GM23338 (cell line): ENCODE measurements around the gene GDF7. TPM values are rescaled to one million over a fixed set of nuclear protein-coding genes. Genes with fewer than 3 reads are reported as not detected.
A peak's percentile ranks its signal among the peaks of the same experiment; 100 is the strongest.

Source experiments
- ATAC-seq: fragments of 200-7000 bp; cut with Tn5 transposase; 3 replicates; pipeline ENCODE4 v1.9.1; 2020
- DNase-seq: peaks from one replicate; pipeline ENCODE4 v3.0.0-alpha.2; 2015; ENCODE audit warnings: low spot score
- H2AFZ ChIP-seq: fragments of 200-600 bp; sonication (generic); 2 replicates; pipeline ENCODE4 v1.8.0; 2016; ENCODE audit warnings: antibody characterized with exemption, mild to moderate bottlenecking, moderate library complexity
- H3F3A ChIP-seq: fragments of 200-600 bp; sonication (generic); replicated peaks from 2 replicates; pipeline ENCODE4 v1.8.0; 2017; ENCODE audit warnings: antibody characterized with exemption, mixed run types, low read depth
- H3K27ac ChIP-seq: fragments of 200-600 bp; sonication (generic); 2 replicates; pipeline ENCODE4 v1.6.1; 2016; ENCODE audit warnings: low read depth
- H3K27me3 ChIP-seq: fragments of 200-600 bp; sonication (generic); 2 replicates; pipeline ENCODE4 v1.8.0; 2016; ENCODE audit warnings: mild to moderate bottlenecking, mixed run types, moderate library complexity; ENCODE audit not compliant: insufficient read depth
- H3K36me3 ChIP-seq: fragments of 200-600 bp; sonication (generic); 2 replicates; pipeline ENCODE4 v1.8.0; 2016; ENCODE audit warnings: mild to moderate bottlenecking; ENCODE audit not compliant: insufficient read depth
- H3K4me1 ChIP-seq: fragments of 200-600 bp; sonication (generic); 2 replicates; pipeline ENCODE4 v1.8.0; 2016; ENCODE audit warnings: mild to moderate bottlenecking, moderate library complexity; ENCODE audit not compliant: insufficient read depth
- H3K4me2 ChIP-seq: fragments of 200-600 bp; sonication (generic); 2 replicates; pipeline ENCODE4 v1.7.1; 2017; ENCODE audit warnings: mixed run types
- H3K4me3 ChIP-seq: fragments of 200-600 bp; sonication (generic); 2 replicates; pipeline ENCODE4 v1.6.1; 2016; ENCODE audit warnings: mixed run types
- H3K79me2 ChIP-seq: fragments of 200-600 bp; sonication (generic); replicated peaks from 2 replicates; pipeline ENCODE4 v1.8.0; 2017; ENCODE audit warnings: mild to moderate bottlenecking; ENCODE audit not compliant: insufficient read depth
- H3K9me2 ChIP-seq: fragments of 200-600 bp; sonication (generic); 2 replicates; pipeline ENCODE4 v1.8.0; 2017; ENCODE audit not compliant: insufficient read depth
- H4K20me1 ChIP-seq: fragments of 200-600 bp; sonication (generic); replicated peaks from 2 replicates; pipeline ENCODE4 v1.8.0; 2017; ENCODE audit warnings: mild to moderate bottlenecking; ENCODE audit not compliant: insufficient read depth
- H3K27ac Mint-ChIP-seq: 2 replicates; pipeline ENCODE4 v1.8.0; 2020; ENCODE audit warnings: inconsistent platforms, mild to moderate bottlenecking, moderate library complexity, mixed read lengths
- H3K27me3 Mint-ChIP-seq: 3 replicates; pipeline ENCODE4 v1.8.0; 2022; ENCODE audit warnings: low read depth, mild to moderate bottlenecking, moderate library complexity, mixed read lengths, inconsistent platforms; ENCODE audit not compliant: insufficient read depth, poor library complexity
- H3K36me3 Mint-ChIP-seq: 3 replicates; pipeline ENCODE4 v1.8.0; 2021; ENCODE audit warnings: low read depth, mild to moderate bottlenecking, inconsistent platforms, moderate library complexity, mixed read lengths
- H3K4me1 Mint-ChIP-seq: 3 replicates; pipeline ENCODE4 v1.8.0; 2020; ENCODE audit warnings: mild to moderate bottlenecking, inconsistent platforms, mixed read lengths
- H3K4me3 Mint-ChIP-seq: 3 replicates; pipeline ENCODE4 v1.8.0; 2021; ENCODE audit warnings: moderate library complexity, mild to moderate bottlenecking, inconsistent platforms, mixed read lengths
- H3K9me3 Mint-ChIP-seq: 3 replicates; pipeline ENCODE4 v1.8.0; 2020; ENCODE audit warnings: moderate library complexity, mild to moderate bottlenecking, inconsistent platforms, mixed read lengths
- CREB1 ChIP-seq: fragments of 250-450 bp; sonication (Bioruptor Pico); IDR thresholded peaks from 2 replicates; pipeline ENCODE4 v1.5.0; 2020; ENCODE audit warnings: low read depth, mild to moderate bottlenecking, moderate library complexity
- EZH2 ChIP-seq: fragments of 200-600 bp; sonication (generic); IDR thresholded peaks from one replicate; pipeline ENCODE4 v1.8.0; 2017; ENCODE audit warnings: antibody characterized with exemption, mild to moderate bottlenecking, low read depth; ENCODE audit not compliant: unreplicated experiment
- EZH2phosphoT487 ChIP-seq: fragments of 200-600 bp; sonication (generic); IDR thresholded peaks from one replicate; pipeline ENCODE4 v1.8.1; 2018; ENCODE audit warnings: antibody characterized with exemption; ENCODE audit not compliant: unreplicated experiment
- JUNB ChIP-seq: IDR thresholded peaks from one replicate; pipeline ENCODE4 v1.6.1; 2016; ENCODE audit warnings: antibody characterized with exemption; ENCODE audit not compliant: unreplicated experiment
- NANOG ChIP-seq: IDR thresholded peaks from 2 replicates; pipeline ENCODE4 v1.6.1; 2016; ENCODE audit warnings: antibody characterized with exemption, borderline replicate concordance
- POLR2AphosphoS5 ChIP-seq: IDR thresholded peaks from 2 replicates; pipeline ENCODE4 v1.6.1; 2016; ENCODE audit warnings: antibody characterized with exemption, low read depth
- STAT1 ChIP-seq: IDR thresholded peaks from one replicate; pipeline ENCODE4 v1.6.1; 2016; ENCODE audit warnings: antibody characterized with exemption; ENCODE audit not compliant: unreplicated experiment
- ZNF114 ChIP-seq: fragments of 250-450 bp; sonication (Bioruptor Pico); IDR thresholded peaks from 2 replicates; pipeline ENCODE4 v1.5.0; 2020; ENCODE audit warnings: mild to moderate bottlenecking, moderate library complexity
- ZNF331 ChIP-seq: fragments of 250-450 bp; sonication (Bioruptor Pico); IDR thresholded peaks from 2 replicates; pipeline ENCODE4 v1.5.0; 2020; ENCODE audit warnings: low read depth, mild to moderate bottlenecking, moderate library complexity
- polyA plus RNA-seq: library from polyadenylated mRNA; unstranded; fragments of >200 nt; fragmentation: Nextera tagmentation; extraction: Ambion mirVana; gene quantifications from 2 replicates; pipeline ENCODE4 v1.2.1, GENCODE V29; 2016
- total RNA-seq: library from RNA; depleted of rRNA; stranded (reverse); fragments of >200 nt; shearing (Covaris generic); gene quantifications from 2 replicates; pipeline ENCODE4 v1.2.3, GENCODE V29; 2014
- TF ChIP-seq, protein P1 (sequence below): IDR thresholded peaks from 2 replicates; pipeline ENCODE4 v1.6.1; 2016; ENCODE audit warnings: antibody characterized with exemption
- TF ChIP-seq, protein P2 (sequence below): fragments of 250-450 bp; sonication (Bioruptor Pico); IDR thresholded peaks from 2 replicates; pipeline ENCODE4 v1.5.0; 2020; ENCODE audit warnings: mild to moderate bottlenecking, moderate library complexity
- TF ChIP-seq, protein P3 (sequence below), 2 experiments: fragments of 200-600 bp in 1 of 2; sonication (generic) in 1 of 2; conservative IDR thresholded peaks; 2 replicates each; pipeline versions ENCODE4 v1.5.1 to v1.6.1; 2016 to 2017; ENCODE audit warnings: antibody characterized with exemption in 2 of 2, low read depth in 2 of 2, mild to moderate bottlenecking in 2 of 2, moderate library complexity in 1 of 2
- TF ChIP-seq, protein P4 (sequence below): IDR thresholded peaks from one replicate; pipeline ENCODE4 v1.6.1; 2018; ENCODE audit warnings: antibody characterized with exemption; ENCODE audit not compliant: unreplicated experiment

GDF7 gene
- total and polyA plus RNA-seq, 2 experiments from 2014 or later = 0.19 to 0.52 TPM

DNA sequence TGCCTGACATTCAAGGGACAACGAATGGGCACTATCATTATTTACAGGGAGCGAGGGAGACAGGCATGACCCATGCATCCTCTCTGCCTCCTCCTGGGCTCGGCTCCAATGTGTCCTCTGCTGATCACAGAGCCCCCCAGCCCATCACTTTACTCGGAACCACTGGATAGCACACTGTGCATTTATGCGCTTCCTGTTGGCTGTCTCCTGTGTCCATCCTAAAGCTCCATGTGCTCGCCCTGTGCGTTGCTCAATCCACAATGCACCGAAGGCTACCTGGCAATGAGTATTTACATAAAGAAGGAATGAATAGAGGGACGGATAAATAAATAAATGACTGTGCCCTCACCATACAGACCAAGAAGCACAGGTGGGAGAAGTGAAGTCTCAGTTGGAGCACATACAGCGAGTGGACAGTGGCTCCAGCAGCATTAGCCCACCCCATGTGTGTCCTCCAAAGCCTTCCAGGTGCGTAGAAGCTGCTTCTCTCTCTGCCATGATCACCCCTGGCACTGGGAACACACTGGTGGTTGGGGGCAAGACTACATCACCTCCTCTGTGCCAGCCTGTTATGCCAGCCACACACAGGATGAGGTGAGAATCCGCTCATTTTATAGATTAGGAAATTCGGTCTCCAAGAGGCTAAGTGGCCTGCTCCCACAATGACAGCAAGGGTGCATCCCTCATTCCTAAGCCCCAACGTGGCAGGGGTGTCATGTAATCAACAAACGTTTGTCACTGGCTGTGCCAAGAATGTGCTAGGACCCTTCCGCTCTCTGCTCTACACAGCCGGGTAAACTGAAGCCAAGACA is 2.3 kb upstream of the GDF7 start:
- Histone ChIP-seq H4K20me1 (no peaks in the 10 kb centered on the region), H3K36me3 (no peaks in the 10 kb centered on the region), H3K4me3 (peak overlapping the region; percentile 76), H3K4me1 (peaks cover 25% of the 10 kb centered on the region), H2AFZ (no peak overlapping the region), H3K27ac (no peak overlapping the region), H3K4me2 (peak overlapping the region; percentile 89), H3K27me3 (peaks cover 77% of the 10 kb centered on the region), H3K9me2 (no peaks in the 10 kb centered on the region), H3F3A (no peaks in the 10 kb centered on the region; the same call in 1 of the 2 replicates), H3K79me2 (no peaks in the 10 kb centered on the region)
- H3K27ac Mint-ChIP-seq = no peak overlapping the region
- ATAC-seq (no peak), DNase-seq (no peak)
- peak overlapping the region; percentile 81 for H3K4me3 Mint-ChIP-seq
- no peaks in the 10 kb centered on the region for H3K9me3 Mint-ChIP-seq
- TF ChIP-seq JUNB = no peak
- no peak for TF ChIP-seq EZH2phosphoT487
- TF ChIP-seq, protein P1, sequence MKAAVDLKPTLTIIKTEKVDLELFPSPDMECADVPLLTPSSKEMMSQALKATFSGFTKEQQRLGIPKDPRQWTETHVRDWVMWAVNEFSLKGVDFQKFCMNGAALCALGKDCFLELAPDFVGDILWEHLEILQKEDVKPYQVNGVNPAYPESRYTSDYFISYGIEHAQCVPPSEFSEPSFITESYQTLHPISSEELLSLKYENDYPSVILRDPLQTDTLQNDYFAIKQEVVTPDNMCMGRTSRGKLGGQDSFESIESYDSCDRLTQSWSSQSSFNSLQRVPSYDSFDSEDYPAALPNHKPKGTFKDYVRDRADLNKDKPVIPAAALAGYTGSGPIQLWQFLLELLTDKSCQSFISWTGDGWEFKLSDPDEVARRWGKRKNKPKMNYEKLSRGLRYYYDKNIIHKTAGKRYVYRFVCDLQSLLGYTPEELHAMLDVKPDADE = no peak
- no peak for TF ChIP-seq STAT1
- TF ChIP-seq POLR2AphosphoS5 = no peak
- TF ChIP-seq ZNF114 (CRISPR knock-in tag) = no peak
- no peak for TF ChIP-seq ZNF331 (CRISPR knock-in tag)
- TF ChIP-seq, protein P2, sequence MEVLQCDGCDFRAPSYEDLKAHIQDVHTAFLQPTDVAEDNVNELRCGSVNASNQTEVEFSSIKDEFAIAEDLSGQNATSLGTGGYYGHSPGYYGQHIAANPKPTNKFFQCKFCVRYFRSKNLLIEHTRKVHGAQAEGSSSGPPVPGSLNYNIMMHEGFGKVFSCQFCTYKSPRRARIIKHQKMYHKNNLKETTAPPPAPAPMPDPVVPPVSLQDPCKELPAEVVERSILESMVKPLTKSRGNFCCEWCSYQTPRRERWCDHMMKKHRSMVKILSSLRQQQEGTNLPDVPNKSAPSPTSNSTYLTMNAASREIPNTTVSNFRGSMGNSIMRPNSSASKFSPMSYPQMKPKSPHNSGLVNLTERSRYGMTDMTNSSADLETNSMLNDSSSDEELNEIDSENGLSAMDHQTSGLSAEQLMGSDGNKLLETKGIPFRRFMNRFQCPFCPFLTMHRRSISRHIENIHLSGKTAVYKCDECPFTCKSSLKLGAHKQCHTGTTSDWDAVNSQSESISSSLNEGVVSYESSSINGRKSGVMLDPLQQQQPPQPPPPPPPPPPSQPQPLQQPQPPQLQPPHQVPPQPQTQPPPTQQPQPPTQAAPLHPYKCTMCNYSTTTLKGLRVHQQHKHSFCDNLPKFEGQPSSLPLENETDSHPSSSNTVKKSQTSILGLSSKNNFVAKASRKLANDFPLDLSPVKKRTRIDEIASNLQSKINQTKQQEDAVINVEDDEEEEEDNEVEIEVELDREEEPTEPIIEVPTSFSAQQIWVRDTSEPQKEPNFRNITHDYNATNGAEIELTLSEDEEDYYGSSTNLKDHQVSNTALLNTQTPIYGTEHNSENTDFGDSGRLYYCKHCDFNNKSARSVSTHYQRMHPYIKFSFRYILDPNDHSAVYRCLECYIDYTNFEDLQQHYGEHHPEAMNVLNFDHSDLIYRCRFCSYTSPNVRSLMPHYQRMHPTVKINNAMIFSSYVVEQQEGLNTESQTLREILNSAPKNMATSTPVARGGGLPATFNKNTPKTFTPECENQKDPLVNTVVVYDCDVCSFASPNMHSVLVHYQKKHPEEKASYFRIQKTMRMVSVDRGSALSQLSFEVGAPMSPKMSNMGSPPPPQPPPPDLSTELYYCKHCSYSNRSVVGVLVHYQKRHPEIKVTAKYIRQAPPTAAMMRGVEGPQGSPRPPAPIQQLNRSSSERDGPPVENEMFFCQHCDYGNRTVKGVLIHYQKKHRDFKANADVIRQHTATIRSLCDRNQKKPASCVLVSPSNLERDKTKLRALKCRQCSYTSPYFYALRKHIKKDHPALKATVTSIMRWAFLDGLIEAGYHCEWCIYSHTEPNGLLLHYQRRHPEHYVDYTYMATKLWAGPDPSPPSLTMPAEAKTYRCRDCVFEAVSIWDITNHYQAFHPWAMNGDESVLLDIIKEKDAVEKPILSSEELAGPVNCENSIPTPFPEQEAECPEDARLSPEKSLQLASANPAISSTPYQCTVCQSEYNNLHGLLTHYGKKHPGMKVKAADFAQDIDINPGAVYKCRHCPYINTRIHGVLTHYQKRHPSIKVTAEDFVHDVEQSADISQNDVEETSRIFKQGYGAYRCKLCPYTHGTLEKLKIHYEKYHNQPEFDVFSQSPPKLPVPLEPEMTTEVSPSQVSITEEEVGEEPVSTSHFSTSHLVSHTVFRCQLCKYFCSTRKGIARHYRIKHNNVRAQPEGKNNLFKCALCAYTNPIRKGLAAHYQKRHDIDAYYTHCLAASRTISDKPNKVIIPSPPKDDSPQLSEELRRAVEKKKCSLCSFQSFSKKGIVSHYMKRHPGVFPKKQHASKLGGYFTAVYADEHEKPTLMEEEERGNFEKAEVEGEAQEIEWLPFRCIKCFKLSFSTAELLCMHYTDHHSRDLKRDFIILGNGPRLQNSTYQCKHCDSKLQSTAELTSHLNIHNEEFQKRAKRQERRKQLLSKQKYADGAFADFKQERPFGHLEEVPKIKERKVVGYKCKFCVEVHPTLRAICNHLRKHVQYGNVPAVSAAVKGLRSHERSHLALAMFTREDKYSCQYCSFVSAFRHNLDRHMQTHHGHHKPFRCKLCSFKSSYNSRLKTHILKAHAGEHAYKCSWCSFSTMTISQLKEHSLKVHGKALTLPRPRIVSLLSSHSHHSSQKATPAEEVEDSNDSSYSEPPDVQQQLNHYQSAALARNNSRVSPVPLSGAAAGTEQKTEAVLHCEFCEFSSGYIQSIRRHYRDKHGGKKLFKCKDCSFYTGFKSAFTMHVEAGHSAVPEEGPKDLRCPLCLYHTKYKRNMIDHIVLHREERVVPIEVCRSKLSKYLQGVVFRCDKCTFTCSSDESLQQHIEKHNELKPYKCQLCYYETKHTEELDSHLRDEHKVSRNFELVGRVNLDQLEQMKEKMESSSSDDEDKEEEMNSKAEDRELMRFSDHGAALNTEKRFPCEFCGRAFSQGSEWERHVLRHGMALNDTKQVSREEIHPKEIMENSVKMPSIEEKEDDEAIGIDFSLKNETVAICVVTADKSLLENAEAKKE = no peak
- TF ChIP-seq, protein P3, sequence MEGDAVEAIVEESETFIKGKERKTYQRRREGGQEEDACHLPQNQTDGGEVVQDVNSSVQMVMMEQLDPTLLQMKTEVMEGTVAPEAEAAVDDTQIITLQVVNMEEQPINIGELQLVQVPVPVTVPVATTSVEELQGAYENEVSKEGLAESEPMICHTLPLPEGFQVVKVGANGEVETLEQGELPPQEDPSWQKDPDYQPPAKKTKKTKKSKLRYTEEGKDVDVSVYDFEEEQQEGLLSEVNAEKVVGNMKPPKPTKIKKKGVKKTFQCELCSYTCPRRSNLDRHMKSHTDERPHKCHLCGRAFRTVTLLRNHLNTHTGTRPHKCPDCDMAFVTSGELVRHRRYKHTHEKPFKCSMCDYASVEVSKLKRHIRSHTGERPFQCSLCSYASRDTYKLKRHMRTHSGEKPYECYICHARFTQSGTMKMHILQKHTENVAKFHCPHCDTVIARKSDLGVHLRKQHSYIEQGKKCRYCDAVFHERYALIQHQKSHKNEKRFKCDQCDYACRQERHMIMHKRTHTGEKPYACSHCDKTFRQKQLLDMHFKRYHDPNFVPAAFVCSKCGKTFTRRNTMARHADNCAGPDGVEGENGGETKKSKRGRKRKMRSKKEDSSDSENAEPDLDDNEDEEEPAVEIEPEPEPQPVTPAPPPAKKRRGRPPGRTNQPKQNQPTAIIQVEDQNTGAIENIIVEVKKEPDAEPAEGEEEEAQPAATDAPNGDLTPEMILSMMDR (conservative IDR thresholded peaks at IDR 0.05; ENCODE audit: low read depth in 2 of 2) = no peak
- no peak for TF ChIP-seq EZH2
- TF ChIP-seq CREB1 = no peak
- TF ChIP-seq, protein P4, sequence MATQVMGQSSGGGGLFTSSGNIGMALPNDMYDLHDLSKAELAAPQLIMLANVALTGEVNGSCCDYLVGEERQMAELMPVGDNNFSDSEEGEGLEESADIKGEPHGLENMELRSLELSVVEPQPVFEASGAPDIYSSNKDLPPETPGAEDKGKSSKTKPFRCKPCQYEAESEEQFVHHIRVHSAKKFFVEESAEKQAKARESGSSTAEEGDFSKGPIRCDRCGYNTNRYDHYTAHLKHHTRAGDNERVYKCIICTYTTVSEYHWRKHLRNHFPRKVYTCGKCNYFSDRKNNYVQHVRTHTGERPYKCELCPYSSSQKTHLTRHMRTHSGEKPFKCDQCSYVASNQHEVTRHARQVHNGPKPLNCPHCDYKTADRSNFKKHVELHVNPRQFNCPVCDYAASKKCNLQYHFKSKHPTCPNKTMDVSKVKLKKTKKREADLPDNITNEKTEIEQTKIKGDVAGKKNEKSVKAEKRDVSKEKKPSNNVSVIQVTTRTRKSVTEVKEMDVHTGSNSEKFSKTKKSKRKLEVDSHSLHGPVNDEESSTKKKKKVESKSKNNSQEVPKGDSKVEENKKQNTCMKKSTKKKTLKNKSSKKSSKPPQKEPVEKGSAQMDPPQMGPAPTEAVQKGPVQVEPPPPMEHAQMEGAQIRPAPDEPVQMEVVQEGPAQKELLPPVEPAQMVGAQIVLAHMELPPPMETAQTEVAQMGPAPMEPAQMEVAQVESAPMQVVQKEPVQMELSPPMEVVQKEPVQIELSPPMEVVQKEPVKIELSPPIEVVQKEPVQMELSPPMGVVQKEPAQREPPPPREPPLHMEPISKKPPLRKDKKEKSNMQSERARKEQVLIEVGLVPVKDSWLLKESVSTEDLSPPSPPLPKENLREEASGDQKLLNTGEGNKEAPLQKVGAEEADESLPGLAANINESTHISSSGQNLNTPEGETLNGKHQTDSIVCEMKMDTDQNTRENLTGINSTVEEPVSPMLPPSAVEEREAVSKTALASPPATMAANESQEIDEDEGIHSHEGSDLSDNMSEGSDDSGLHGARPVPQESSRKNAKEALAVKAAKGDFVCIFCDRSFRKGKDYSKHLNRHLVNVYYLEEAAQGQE = no peak
- TF ChIP-seq NANOG = no peak
- peaks cover 32% of the 10 kb centered on the region for H3K4me1 Mint-ChIP-seq
- H3K36me3 Mint-ChIP-seq = no peaks in the 10 kb centered on the region
- H3K27me3 Mint-ChIP-seq = peaks cover 73% of the 10 kb centered on the region
